HG03354 (cell line): ENCODE data around the gene CPM.

Experiments
- ATAC-seq: cut with Tn5 transposase; IDR thresholded peaks from one replicate; pipeline ENCODE4 v1.9.1; 2021; ENCODE audit warnings: mild to moderate bottlenecking; ENCODE audit not compliant: unreplicated experiment, poor library complexity, severe bottlenecking

The CPM gene

GRCh38 chr12:68958322-68958721, 25.4 kb upstream of the CPM start:
- peak; percentile 98 for ATAC-seq

- ATAC-seq: no peak
These were observed 24.3 kb upstream of the CPM start for GRCh38 chr12:68957273-68957672.

DNA sequence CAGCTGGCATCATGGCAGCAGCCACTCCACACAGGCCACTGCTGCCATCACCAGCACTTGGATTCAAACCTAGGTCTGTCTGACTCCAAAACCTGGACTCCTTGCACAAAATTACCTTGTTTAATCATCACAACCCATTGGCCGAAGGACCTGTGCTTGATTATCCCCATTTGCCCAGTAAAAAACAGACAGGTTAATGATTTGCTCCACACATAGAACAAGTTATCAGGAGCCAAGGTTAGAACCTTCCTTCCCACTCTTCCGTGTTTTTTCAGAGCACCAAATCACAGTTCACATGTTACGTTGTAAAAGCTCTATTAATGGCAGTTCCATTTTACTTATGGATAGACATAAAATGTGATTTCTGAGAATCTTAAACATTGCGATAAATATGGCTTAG, 23.5 kb upstream of the CPM start:
- no peak for ATAC-seq

- no peak for ATAC-seq
These were observed 21.8 kb upstream of the CPM start for GRCh38 chr12:68954811-68955210.

DNA sequence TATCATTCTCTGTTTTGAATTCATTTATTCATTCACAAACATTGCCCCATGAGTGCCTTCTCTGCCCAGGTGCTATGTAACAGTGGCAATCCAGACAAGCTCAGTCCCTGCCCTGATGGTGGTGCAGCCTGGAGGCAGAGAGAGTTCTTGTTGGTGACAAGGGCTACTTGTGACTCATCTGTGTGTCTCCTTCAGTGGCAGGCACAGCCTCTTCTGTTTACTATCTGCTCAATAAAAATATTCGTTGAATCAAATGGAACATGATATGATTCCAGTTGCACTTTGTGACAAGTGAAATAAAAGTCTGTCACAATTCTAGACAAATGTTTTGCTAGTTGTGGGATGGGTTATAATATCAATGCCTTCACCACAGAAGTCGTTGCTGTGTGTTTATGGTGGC, 20.6 kb upstream of the CPM start:
- no peak for ATAC-seq

DNA sequence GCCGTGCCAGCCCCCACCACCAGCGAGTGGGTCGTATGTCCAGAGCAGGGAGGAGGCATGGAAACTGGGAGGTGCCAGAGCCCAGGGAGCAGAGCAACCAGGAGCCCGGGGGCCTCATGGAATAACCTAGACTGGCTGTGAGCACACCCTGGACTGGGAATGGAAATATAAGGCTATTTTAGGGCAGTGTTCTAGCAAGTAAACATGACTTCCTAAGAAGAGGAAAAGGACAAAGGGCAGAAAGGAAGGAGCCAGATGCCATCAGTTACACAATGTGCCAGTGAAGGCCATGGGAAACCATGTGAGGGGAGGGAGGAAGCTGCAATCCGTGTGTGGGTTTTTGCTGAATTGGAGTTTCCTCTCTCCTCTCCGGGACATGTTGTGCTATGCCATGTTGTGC, 18.7 kb upstream of the CPM start:
- no peak for ATAC-seq

DNA sequence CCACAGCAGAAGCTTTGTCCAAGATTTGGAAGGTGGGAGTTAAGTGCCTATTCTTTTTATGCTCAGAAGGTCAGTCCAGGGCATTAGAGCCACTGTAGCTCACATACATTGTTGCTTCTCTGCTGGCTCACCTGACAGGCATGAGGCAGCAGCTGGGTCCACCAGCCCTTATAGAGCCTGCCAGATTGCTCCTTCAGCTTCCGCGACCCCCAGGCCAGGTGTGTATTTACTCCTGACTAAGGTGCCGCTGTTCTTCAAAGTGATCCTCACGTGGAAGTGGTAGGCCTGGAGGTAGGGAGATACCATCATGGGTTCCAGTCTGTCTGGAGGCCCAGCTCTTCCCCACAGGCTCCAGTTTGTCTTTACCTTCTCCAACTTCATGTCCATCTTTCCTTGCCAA, 17.5 kb upstream of the CPM start:
- ATAC-seq: no peak

GRCh38 chr12:68945255-68945654, 12.3 kb upstream of the CPM start:
- no peak for ATAC-seq

- no peak for ATAC-seq
These were observed 11.5 kb upstream of the CPM start for GRCh38 chr12:68944296-68945076.

DNA sequence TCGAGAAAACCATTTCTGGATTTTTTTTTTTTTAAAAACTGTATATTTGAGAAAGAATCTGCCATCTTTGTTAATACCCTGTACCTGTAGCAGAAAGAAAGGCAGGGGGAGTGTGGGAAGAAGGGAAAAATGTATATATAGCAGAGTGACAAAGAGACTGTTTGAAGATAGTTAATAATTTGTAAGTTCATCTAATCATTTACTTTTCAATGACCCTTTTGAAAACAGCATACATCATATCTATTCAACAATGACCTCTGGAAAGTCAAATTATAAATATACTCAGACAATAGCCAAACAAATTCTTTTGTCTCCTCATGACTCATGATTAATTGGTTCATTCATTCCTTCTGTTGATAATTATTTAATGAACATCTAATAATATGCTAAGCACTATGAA, 10.9 kb upstream of the CPM start:
- no peak for ATAC-seq

GRCh38 chr12:68940731-68941130, 7.8 kb upstream of the CPM start:
- no peak for ATAC-seq

GRCh38 chr12:68939505-68939904, 6.5 kb upstream of the CPM start:
- ATAC-seq: no peak

DNA sequence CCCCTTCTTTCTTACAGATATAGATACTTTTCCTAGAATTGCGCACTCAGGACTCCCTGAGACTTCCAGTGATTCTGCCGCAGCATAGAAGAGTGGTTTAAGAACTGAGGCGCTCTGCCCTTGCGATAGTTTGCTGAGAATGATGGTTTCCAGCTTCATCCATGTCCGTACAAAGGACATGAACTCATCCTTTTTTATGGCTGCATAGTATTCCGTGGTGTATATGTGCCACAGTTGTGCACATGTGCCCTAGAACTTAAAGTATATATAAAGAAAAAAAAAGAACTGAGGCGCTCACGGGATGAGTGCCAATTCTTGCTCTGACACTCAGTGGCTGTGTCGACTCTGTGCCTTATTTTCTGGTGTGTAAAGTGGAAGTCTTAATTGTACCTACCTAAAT, 1.4 kb upstream of the CPM start:
- ATAC-seq: no peak

GRCh38 chr12:68932128-68932960, 627 bp downstream of the CPM start:
- ATAC-seq: peak; percentile 54

- ATAC-seq: no peak
These were observed 2.8 kb downstream of the CPM start for GRCh38 chr12:68930178-68930577.

DNA sequence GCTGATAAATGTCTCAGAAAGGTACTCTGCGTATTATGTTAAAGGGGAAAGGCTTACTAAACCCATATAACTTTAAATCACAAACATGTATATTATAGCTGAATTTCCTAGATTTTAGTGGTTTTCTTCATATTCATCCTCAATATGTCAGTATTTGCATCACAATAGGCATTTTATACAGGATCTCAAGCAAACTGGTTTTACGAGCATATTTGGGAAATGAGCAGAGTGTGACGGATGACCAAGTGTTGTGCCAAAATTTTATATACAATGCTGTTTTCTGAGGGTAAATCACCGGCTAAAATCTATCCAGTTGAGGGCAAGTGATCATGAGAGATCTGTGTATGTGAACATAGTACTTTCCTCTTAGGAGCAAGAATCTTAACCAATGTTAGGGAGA, 8.4 kb downstream of the CPM start:
- no peak for ATAC-seq

DNA sequence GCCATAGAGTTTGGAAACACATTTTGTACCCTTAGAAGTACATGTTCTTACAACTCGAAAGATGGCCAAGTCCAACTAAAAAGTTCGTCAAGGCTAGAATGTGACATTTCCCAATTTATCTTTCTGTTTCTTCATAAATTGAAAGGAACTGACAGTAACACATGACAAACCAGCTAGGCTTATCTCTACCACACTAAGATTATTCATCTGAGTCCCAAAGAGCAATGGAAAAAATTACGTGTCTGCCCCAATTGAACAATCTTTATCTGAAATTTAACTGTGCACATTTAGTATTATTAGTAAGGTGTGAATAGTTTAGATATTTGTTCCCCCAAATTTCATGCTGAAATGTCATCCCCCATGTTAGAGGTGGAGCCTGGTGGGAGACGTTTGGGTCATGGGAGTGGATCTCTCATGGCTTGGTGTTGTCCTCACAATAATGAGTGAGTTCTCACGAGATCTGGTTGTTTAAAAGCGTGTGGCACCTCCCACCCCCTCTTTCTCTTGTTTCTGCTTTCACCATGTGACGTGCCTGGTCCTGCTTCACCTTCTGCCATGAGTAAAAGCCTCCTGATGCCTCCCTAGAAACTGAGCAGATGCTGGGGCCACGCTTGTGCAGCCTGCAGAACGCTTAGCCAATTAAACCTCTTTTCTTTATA, 13.3 kb downstream of the CPM start:
- ATAC-seq: no peak

- no peak for ATAC-seq
These were observed 14.0 kb downstream of the CPM start for GRCh38 chr12:68918960-68919359.

DNA sequence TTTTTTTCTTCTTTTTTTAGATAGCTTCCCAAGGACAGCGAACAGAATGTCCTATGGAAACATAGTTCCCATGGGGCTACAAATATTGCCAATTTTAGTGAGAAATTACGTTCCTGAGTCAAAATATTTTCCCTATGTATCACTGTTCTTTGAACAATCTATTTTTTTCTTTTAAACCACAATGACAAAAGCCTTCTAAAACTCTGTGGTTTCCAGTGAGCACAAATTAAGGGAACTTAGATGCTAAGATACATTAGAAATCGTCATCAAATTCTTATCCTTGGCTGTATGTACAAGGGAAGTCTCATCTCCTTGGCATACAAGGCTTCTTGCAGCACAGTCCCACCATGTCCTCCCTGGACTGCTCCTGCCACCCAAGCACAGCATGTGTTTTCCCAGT, 17.9 kb downstream of the CPM start:
- ATAC-seq: no peak

DNA sequence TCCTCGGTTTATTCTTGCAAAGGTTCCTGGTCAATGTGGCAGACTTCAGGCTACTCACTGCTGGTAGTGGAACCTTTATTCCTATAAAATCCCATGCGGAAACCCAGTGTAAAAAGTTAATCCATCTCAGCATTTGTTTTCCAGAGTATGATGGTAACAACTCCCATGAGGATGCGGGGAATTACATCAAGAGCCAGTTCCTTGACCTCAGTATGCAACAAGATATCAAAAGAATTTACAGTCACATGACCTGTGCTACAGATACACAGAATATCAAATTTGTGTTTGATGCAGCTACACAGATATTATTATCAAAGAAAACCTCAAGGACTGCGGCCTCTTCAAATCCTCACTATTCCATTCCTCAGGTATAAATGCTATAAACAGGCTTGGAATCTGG, 19.3 kb downstream of the CPM start:
- ATAC-seq: no peak

- no peak for ATAC-seq
These were observed 20.1 kb downstream of the CPM start for GRCh38 chr12:68912916-68913315.
